SK-N-SH (cell line): ENCODE measurements around the gene VCAM1.

ENCODE experiments used
- CHD2 ChIP-seq: fragments of 150-350 bp; IDR thresholded peaks from 2 replicates; pipeline ENCODE4 v1.6.1; 2018; ENCODE audit warnings: low read length; ENCODE audit not compliant: partially characterized antibody
- NRF1 ChIP-seq: IDR thresholded peaks from 2 replicates; pipeline ENCODE4 v1.6.1; 2012; ENCODE audit warnings: low read depth, mild to moderate bottlenecking, low read length
- POLR2AphosphoS5 ChIP-seq: IDR thresholded peaks from 2 replicates; pipeline ENCODE4 v1.6.1; 2012; ENCODE audit warnings: low read depth, low read length
- RAD21 ChIP-seq: IDR thresholded peaks from 2 replicates; pipeline ENCODE4 v1.6.1; 2012; ENCODE audit warnings: mild to moderate bottlenecking, low read length
- RFX5 ChIP-seq: IDR thresholded peaks from 2 replicates; pipeline ENCODE4 v1.6.1; 2012; ENCODE audit warnings: mild to moderate bottlenecking, improper control_type of control experiment, low read length
- SIN3A ChIP-seq: IDR thresholded peaks from 2 replicates; pipeline ENCODE4 v1.6.1; 2012; ENCODE audit warnings: low read depth, mild to moderate bottlenecking, low read length, moderate library complexity, borderline replicate concordance
- TCF12 ChIP-seq: IDR thresholded peaks from 2 replicates; pipeline ENCODE4 v1.4.0; 2012
- YY1 ChIP-seq: IDR thresholded peaks from 2 replicates; pipeline ENCODE4 v1.4.0; 2012; ENCODE audit warnings: low read depth, mild to moderate bottlenecking
- TF ChIP-seq, protein P1 (sequence below): fragments of 150-350 bp; IDR thresholded peaks from 2 replicates; pipeline ENCODE4 v1.6.1; 2017; ENCODE audit warnings: antibody characterized with exemption, low read length, low read depth, borderline replicate concordance
- TF ChIP-seq, protein P2 (sequence below): IDR thresholded peaks from 2 replicates; pipeline ENCODE4 v1.4.0; 2012; ENCODE audit warnings: low read depth, borderline replicate concordance
- TF ChIP-seq, protein P3 (sequence below): fragments of 200-600 bp; sonication (generic); IDR thresholded peaks from 2 replicates; pipeline ENCODE4 v1.6.1; 2017; ENCODE audit warnings: antibody characterized with exemption, mild to moderate bottlenecking, moderate library complexity

DNA sequence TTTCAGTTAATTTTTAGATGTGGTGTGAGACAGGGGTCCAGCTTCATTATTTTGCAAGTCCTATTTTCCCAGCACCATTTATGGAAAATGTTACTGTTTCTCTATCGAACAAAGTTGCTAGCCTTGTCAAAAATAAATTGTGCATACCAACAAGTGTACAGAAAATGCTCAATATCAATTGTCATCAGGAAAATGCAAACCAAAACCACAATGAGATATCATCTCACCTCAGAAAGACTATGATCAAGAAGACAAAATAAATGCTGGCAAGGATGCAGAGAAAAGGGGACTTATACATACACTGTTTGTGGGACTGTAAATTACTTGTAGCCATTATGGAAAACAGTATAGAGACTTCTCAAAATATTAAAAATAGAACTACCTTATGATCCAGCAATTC is 54.8 kb downstream of the VCAM1 start:
- TF ChIP-seq RAD21 (no peak), SIN3A (no peak), TCF12 (peak; percentile 65; the same call in 1 of the 2 replicates), RFX5 (no peak), NRF1 (no peak), YY1 (no peak), CHD2 (no peak), POLR2AphosphoS5 (no peak)
- TF ChIP-seq, protein P1, sequence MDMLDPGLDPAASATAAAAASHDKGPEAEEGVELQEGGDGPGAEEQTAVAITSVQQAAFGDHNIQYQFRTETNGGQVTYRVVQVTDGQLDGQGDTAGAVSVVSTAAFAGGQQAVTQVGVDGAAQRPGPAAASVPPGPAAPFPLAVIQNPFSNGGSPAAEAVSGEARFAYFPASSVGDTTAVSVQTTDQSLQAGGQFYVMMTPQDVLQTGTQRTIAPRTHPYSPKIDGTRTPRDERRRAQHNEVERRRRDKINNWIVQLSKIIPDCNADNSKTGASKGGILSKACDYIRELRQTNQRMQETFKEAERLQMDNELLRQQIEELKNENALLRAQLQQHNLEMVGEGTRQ = no peak
- TF ChIP-seq, protein P2, sequence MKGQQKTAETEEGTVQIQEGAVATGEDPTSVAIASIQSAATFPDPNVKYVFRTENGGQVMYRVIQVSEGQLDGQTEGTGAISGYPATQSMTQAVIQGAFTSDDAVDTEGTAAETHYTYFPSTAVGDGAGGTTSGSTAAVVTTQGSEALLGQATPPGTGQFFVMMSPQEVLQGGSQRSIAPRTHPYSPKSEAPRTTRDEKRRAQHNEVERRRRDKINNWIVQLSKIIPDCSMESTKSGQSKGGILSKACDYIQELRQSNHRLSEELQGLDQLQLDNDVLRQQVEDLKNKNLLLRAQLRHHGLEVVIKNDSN = no peak
- TF ChIP-seq, protein P3, sequence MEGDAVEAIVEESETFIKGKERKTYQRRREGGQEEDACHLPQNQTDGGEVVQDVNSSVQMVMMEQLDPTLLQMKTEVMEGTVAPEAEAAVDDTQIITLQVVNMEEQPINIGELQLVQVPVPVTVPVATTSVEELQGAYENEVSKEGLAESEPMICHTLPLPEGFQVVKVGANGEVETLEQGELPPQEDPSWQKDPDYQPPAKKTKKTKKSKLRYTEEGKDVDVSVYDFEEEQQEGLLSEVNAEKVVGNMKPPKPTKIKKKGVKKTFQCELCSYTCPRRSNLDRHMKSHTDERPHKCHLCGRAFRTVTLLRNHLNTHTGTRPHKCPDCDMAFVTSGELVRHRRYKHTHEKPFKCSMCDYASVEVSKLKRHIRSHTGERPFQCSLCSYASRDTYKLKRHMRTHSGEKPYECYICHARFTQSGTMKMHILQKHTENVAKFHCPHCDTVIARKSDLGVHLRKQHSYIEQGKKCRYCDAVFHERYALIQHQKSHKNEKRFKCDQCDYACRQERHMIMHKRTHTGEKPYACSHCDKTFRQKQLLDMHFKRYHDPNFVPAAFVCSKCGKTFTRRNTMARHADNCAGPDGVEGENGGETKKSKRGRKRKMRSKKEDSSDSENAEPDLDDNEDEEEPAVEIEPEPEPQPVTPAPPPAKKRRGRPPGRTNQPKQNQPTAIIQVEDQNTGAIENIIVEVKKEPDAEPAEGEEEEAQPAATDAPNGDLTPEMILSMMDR = no peak
